ENCODE results near the gene VTI1A. TPM values are rescaled to one million over a fixed set of nuclear protein-coding genes. Genes with fewer than 3 reads are reported as not detected.

VTI1A gene
- total and polyA plus RNA-seq, 9 of the 15 experiments (the other 6 are each of a cell fraction or from before 2014, with no cell fraction given), result 9.3 to 21.4 (median 16.0) TPM

- TF ChIP-seq ZBTB5 (IDR thresholded peaks at IDR 0.05) (no peak), EGR1 (conservative IDR thresholded peaks at IDR 0.05) (no peak), ZNF384 (IDR thresholded peaks at IDR 0.05; ENCODE audit: low read depth, low read length) (no peak), CREB1 (IDR thresholded peaks at IDR 0.05) (peak; percentile 33; the same call in 1 of the 2 replicates), CREB1 (CRISPR knock-in tag; IDR thresholded peaks at IDR 0.05) (peak; percentile 37; the same call in 1 of the 2 replicates), SREBF2 (CRISPR knock-in tag; IDR thresholded peaks at IDR 0.05) (no peak), ZZZ3 (IDR thresholded peaks at IDR 0.05) (no peak), TCFL5 (CRISPR knock-in tag; conservative IDR thresholded peaks at IDR 0.05) (no peak), ZNF449 (CRISPR knock-in tag; IDR thresholded peaks at IDR 0.05) (no peak), ZKSCAN3 (CRISPR knock-in tag; IDR thresholded peaks at IDR 0.05) (no peak), FOXA3 (CRISPR knock-in tag; conservative IDR thresholded peaks at IDR 0.05 in 1 of 2, IDR thresholded peaks at IDR 0.05 in 1 of 2) (no peak), TBP (optimal IDR thresholded peaks at IDR 0.05; ENCODE audit: low read depth, low read length) (peak; percentile 56), ZFX (CRISPR knock-in tag; IDR thresholded peaks at IDR 0.05) (peak; percentile 41), MCM3 (IDR thresholded peaks at IDR 0.05) (no peak), ZBTB1 (CRISPR knock-in tag; IDR thresholded peaks at IDR 0.05; ENCODE audit: borderline replicate concordance, low read depth) (no peak), ETV5 (CRISPR knock-in tag; IDR thresholded peaks at IDR 0.05; ENCODE audit: low read depth) (peak; percentile 26; the same call in 1 of the 2 replicates), CREBBP (IDR thresholded peaks at IDR 0.05; ENCODE audit: low read depth, low read length) (no peak), ERF (CRISPR knock-in tag; IDR thresholded peaks at IDR 0.05) (no peak), ZFP36 (IDR thresholded peaks at IDR 0.05; ENCODE audit: low read depth, low read length, partially characterized antibody) (no peak), ZNF436 (CRISPR knock-in tag; IDR thresholded peaks at IDR 0.05) (no peak), TAF9B (IDR thresholded peaks at IDR 0.05; ENCODE audit: partially characterized antibody) (peak; percentile 89), PCBP1 (IDR thresholded peaks at IDR 0.05; ENCODE audit: low read depth, low read length, poor library complexity, severe bottlenecking) (no peak)
- TF ChIP-seq, protein P1, sequence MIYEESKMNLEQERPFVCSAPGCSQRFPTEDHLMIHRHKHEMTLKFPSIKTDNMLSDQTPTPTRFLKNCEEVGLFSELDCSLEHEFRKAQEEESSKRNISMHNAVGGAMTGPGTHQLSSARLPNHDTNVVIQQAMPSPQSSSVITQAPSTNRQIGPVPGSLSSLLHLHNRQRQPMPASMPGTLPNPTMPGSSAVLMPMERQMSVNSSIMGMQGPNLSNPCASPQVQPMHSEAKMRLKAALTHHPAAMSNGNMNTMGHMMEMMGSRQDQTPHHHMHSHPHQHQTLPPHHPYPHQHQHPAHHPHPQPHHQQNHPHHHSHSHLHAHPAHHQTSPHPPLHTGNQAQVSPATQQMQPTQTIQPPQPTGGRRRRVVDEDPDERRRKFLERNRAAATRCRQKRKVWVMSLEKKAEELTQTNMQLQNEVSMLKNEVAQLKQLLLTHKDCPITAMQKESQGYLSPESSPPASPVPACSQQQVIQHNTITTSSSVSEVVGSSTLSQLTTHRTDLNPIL (CRISPR knock-in tag; IDR thresholded peaks at IDR 0.05), result no peak
These were observed at the start of gene VTI1A, which contains the start of gene ZDHHC6 (continued) for GRCh38 chr10:112446855-112447619.

Measured in K562 (cell line).